ENCODE results near the gene RNF208.

DNA sequence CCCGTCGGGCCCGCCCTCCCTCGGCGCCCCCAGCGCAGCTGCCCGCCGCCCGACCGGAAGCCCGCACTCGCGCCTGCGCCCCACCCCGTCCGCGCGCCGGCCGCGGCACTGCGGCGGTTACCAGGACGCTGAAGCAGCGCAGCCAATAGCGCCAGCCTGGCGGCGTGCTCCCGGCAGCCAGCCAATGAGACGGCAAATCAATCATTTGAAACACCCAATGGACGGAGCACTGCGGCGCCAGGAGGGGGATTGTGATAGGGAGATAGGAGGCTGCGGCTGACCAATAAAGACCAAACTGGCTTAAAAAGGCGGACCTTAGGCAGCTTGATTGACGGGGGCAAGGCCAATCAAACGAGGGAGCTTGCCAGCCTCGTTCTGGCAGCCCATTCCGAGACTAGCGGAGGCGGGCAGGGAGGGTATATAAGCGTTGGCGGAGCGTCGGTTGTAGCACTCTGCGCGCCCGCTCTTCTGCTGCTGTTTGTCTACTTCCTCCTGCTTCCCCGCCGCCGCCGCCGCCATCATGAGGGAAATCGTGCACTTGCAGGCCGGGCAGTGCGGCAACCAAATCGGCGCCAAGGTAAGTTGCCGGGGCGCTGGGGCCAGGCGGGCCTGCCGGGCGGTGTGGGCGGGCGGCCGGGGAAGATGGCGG lies 18.9 kb upstream of the RNF208 start, which contains the start of gene TUBB4B:
- TF ChIP-seq, protein P1, sequence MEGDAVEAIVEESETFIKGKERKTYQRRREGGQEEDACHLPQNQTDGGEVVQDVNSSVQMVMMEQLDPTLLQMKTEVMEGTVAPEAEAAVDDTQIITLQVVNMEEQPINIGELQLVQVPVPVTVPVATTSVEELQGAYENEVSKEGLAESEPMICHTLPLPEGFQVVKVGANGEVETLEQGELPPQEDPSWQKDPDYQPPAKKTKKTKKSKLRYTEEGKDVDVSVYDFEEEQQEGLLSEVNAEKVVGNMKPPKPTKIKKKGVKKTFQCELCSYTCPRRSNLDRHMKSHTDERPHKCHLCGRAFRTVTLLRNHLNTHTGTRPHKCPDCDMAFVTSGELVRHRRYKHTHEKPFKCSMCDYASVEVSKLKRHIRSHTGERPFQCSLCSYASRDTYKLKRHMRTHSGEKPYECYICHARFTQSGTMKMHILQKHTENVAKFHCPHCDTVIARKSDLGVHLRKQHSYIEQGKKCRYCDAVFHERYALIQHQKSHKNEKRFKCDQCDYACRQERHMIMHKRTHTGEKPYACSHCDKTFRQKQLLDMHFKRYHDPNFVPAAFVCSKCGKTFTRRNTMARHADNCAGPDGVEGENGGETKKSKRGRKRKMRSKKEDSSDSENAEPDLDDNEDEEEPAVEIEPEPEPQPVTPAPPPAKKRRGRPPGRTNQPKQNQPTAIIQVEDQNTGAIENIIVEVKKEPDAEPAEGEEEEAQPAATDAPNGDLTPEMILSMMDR (IDR thresholded peaks at IDR 0.05; ENCODE audit: low read depth, low read length, poor library complexity, severe bottlenecking) = no peak
- TF ChIP-seq EZH2phosphoT487 (IDR thresholded peaks at IDR 0.05; ENCODE audit: borderline replicate concordance, low read length) = no peak

All from DOHH2 (cell line).